Lung (tissue), 12 donors: ENCODE measurements around the gene CIDEB. TPM values are rescaled to one million over a fixed set of nuclear protein-coding genes. Genes with fewer than 3 reads are reported as not detected.

ENCODE experiments used
- ATAC-seq: fragments of 200-7000 bp; cut with Tn5 transposase; one replicate; pipeline ENCODE4 v1.9.1; 2020; ENCODE audit warnings: moderate number of reproducible peaks; ENCODE audit not compliant: insufficient read depth, low FRiP score
- DNase-seq, 3 donors: peaks; one replicate each; pipeline ENCODE4 v3.0.0-alpha.2; 2013 to 2017
- H3K27ac ChIP-seq, 2 donors: one replicate each; pipeline ENCODE4 v1.5.1; 2013; ENCODE audit warnings: mild to moderate bottlenecking in 2 of 2, moderate library complexity in 2 of 2, control low read depth in 1 of 2, inconsistent platforms in 1 of 2, low read depth in 1 of 2, low read length in 1 of 2
- H3K27me3 ChIP-seq, 3 donors: one replicate each; pipeline ENCODE4 v1.5.1; 2013; ENCODE audit warnings: low read length in 2 of 3; ENCODE audit not compliant: control insufficient read depth in 3 of 3, insufficient read depth in 3 of 3
- H3K36me3 ChIP-seq, 4 donors: one replicate each; pipeline ENCODE4 v1.5.1; 2013; ENCODE audit warnings: low read length in 4 of 4, mild to moderate bottlenecking in 1 of 4, moderate library complexity in 1 of 4; ENCODE audit not compliant: control insufficient read depth in 4 of 4, insufficient read depth in 4 of 4
- H3K4me1 ChIP-seq, 5 donors: one replicate each; pipeline ENCODE4 v1.5.1; 2013; ENCODE audit warnings: low read length in 5 of 5, mild to moderate bottlenecking in 2 of 5, moderate library complexity in 1 of 5; ENCODE audit not compliant: control insufficient read depth in 5 of 5, insufficient read depth in 5 of 5
- H3K4me3 ChIP-seq: one replicate; pipeline ENCODE4 v1.5.1; 2013; ENCODE audit warnings: mild to moderate bottlenecking, control low read depth, moderate library complexity
- H3K9ac ChIP-seq, 2 donors: one replicate each; pipeline ENCODE4 v1.5.1; 2013; ENCODE audit warnings: low read length in 2 of 2, control low read depth in 1 of 2; ENCODE audit not compliant: insufficient read depth in 1 of 2
- H3K9me3 ChIP-seq, 4 donors: one replicate each; pipeline ENCODE4 v1.5.1; 2013; ENCODE audit warnings: low read length in 3 of 4, mild to moderate bottlenecking in 1 of 4, moderate library complexity in 1 of 4; ENCODE audit not compliant: control insufficient read depth in 4 of 4, insufficient read depth in 3 of 4
- CTCF ChIP-seq: IDR thresholded peaks from 2 replicates; pipeline ENCODE4 v1.5.1; 2012; ENCODE audit warnings: mild to moderate bottlenecking; ENCODE audit errors: control extremely low read depth, extremely low read depth
- WGBS, 2 donors: extraction: QIAGEN DNeasy Blood & Tissue Kit; methylation state at CpG; one replicate each; pipeline ENCODE4 v1.1.7; 2013; 5-methylcytosine and 5-hydroxymethylcytosine counted together
- polyA plus RNA-seq, 2 donors: library from polyadenylated mRNA; stranded (reverse); fragments of 200-250 nt; gene quantifications; one replicate each; pipeline ENCODE4 v1.2.1, GENCODE V29; 2013
- total RNA-seq, 2 donors: library from RNA; depleted of rRNA in 1 of 2; stranded (reverse); fragments of >200 nt in 1 of 2; gene quantifications; one replicate each; pipeline ENCODE4 v1.2.1, GENCODE V29; 2014 to 2021
- donor health status: control.
- donor health status: control.
- donor health status: Bipolar disorder and iron deficiency.
- donor health status: healthy.
- donor health status: DM: yes; HTN: yes; CAD: no.

Gene CIDEB
- total and polyA plus RNA-seq, 4 donors = 8.3 to 19.7 (median 14.2) TPM

GRCh38 chr14:24278424-24278823, 29.4 kb downstream of the CIDEB start:
- no peak overlapping the region for H3K4me3 ChIP-seq
- H3K27ac ChIP-seq = no peak overlapping the region
- WGBS, 2 donors = 92 to 93% methylated on average over 5 of the region's 5 CpGs
- no peak for ATAC-seq
- H3K36me3 ChIP-seq = no peaks in the 10 kb centered on the region
- no peaks in the 10 kb centered on the region for H3K27me3 ChIP-seq
- no peak overlapping the region for H3K9ac ChIP-seq
- no peak for DNase-seq
- TF ChIP-seq CTCF = no peak
- H3K4me1 ChIP-seq = peaks cover 0 to 5% (median 0%) of the 10 kb centered on the region in 5 donors
- H3K9me3 ChIP-seq = no peaks in the 10 kb centered on the region

- H3K4me3 ChIP-seq = no peak overlapping the region
- DNase-seq (no peak), ATAC-seq (no peak)
- 48 to 65% methylated on average over 11 of the region's 11 CpGs for WGBS, 2 donors
- peak overlapping the region in 1 of 2 donors; percentile 25 for H3K9ac ChIP-seq
- peaks cover 0 to 5% (median 2%) of the 10 kb centered on the region in 5 donors for H3K4me1 ChIP-seq
- no peaks in the 10 kb centered on the region for H3K36me3 ChIP-seq
- no peaks in the 10 kb centered on the region for H3K27me3 ChIP-seq
- H3K9me3 ChIP-seq = no peaks in the 10 kb centered on the region
- no peak for TF ChIP-seq CTCF
- H3K27ac ChIP-seq = peak overlapping the region in 1 of 2 donors; percentile 30
Observed at GRCh38 chr14:24277606-24278321, 30.0 kb downstream of the CIDEB start.

GRCh38 chr14:24277071-24277470, 30.7 kb downstream of the CIDEB start:
- Histone ChIP-seq H3K4me1 (peaks cover under 1 to 7% (median 5%) of the 10 kb centered on the region in 5 donors), H3K36me3 (no peaks in the 10 kb centered on the region), H3K9ac (peak overlapping the region in 1 of 2 donors; percentile 25), H3K27me3 (no peaks in the 10 kb centered on the region), H3K9me3 (no peaks in the 10 kb centered on the region), H3K27ac (peak overlapping the region in 1 of 2 donors; percentile 52), H3K4me3 (no peak overlapping the region)
- WGBS, 2 donors = 83 to 87% methylated on average over 6 of the region's 6 CpGs
- DNase-seq (no peak), ATAC-seq (no peak)
- TF ChIP-seq CTCF = no peak
